Endodermal cell (in vitro differentiated cells): Measurements from ENCODE around the gene LAS1L. TPM values are rescaled to one million over a fixed set of nuclear protein-coding genes. Genes with fewer than 3 reads are reported as not detected.

Source experiments
- DNase-seq: peaks from one replicate; pipeline ENCODE4 v3.0.0-alpha.2; 2017
- H3K27ac ChIP-seq: 2 replicates; pipeline ENCODE4 v1.5.1; 2013; ENCODE audit warnings: mild to moderate bottlenecking, low read depth, low read length, moderate library complexity
- H3K27me3 ChIP-seq: 2 replicates; pipeline ENCODE4 v1.6.1; 2013; ENCODE audit warnings: mild to moderate bottlenecking, low read length, moderate library complexity; ENCODE audit not compliant: insufficient read depth, control insufficient read depth, poor library complexity, severe bottlenecking
- H3K36me3 ChIP-seq: 2 replicates; pipeline ENCODE4 v1.7.0; 2013; ENCODE audit warnings: mild to moderate bottlenecking, low read length, moderate library complexity; ENCODE audit not compliant: control insufficient read depth, insufficient read depth
- H3K4me1 ChIP-seq: one replicate; pipeline ENCODE4 v1.7.0; 2013; ENCODE audit warnings: low read length; ENCODE audit not compliant: control insufficient read depth, insufficient read depth
- H3K4me3 ChIP-seq: 2 replicates; pipeline ENCODE4 v1.5.1; 2013; ENCODE audit warnings: mild to moderate bottlenecking, low read length, moderate library complexity
- H3K9ac ChIP-seq: 2 replicates; pipeline ENCODE4 v1.6.1; 2013; ENCODE audit warnings: mild to moderate bottlenecking, low read length, moderate library complexity; ENCODE audit not compliant: poor library complexity, severe bottlenecking; ENCODE audit errors: extremely low read depth
- H3K9me3 ChIP-seq: 2 replicates; pipeline ENCODE4 v1.6.1; 2013; ENCODE audit warnings: mild to moderate bottlenecking, low read length, moderate library complexity; ENCODE audit not compliant: control insufficient read depth
- H3K27ac Mint-ChIP-seq: 2 replicates; pipeline ENCODE4 v1.8.0; 2020; ENCODE audit warnings: mixed read lengths
- H3K27me3 Mint-ChIP-seq: 2 replicates; pipeline ENCODE4 v1.8.0; 2021; ENCODE audit warnings: mild to moderate bottlenecking, mixed read lengths; ENCODE audit not compliant: insufficient read depth
- H3K36me3 Mint-ChIP-seq: 2 replicates; pipeline ENCODE4 v1.8.0; 2020; ENCODE audit warnings: low read depth, mixed read lengths
- H3K4me1 Mint-ChIP-seq: 2 replicates; pipeline ENCODE4 v1.8.0; 2020; ENCODE audit warnings: mixed read lengths
- H3K4me3 Mint-ChIP-seq: 2 replicates; pipeline ENCODE4 v1.8.0; 2020; ENCODE audit warnings: mild to moderate bottlenecking, moderate library complexity, mixed read lengths
- H3K9me3 Mint-ChIP-seq: 2 replicates; pipeline ENCODE4 v1.8.0; 2020; ENCODE audit warnings: mild to moderate bottlenecking, mixed read lengths
- CTCF ChIP-seq: fragments of 200-600 bp; sonication (generic); conservative IDR thresholded peaks from 2 replicates; pipeline ENCODE4 v1.5.0; 2021; ENCODE audit warnings: antibody characterized with exemption, mild to moderate bottlenecking
- WGBS, 2 experiments: methylation state at CpG; one replicate each; pipeline versions ENCODE4 v1.1.5 to v1.1.7; 2013; ENCODE audit warnings: missing lambda C conversion rate in 2 of 2, mixed read lengths in 1 of 2; ENCODE audit not compliant: insufficient coverage in 1 of 2, insufficient read length in 1 of 2; 5-methylcytosine and 5-hydroxymethylcytosine counted together
- total RNA-seq, 2 donors: library from RNA; stranded (reverse); fragmentation: NEBNext Ultra II Directional in 1 of 2; extraction: Animal tissue kit (Norgen Biotek cat#: 25700) in 1 of 2; gene quantifications; 2 replicates in 1 of 2; 3 replicates in 1 of 2; pipeline ENCODE4 v1.2.1, GENCODE V29; 2021

Gene LAS1L
- total RNA-seq, 2 donors from 2014 or later = 55.0 to 56.2 TPM

GRCh38 chrX:65551489-65552339, 17.1 kb upstream of the LAS1L start:
- no peaks in the 10 kb centered on the region for H3K4me1 ChIP-seq
- H3K9me3 ChIP-seq = no peaks in the 10 kb centered on the region
- Mint-ChIP-seq H3K27me3 (no peaks in the 10 kb centered on the region), H3K36me3 (no peaks in the 10 kb centered on the region), H3K4me1 (no peaks in the 10 kb centered on the region), H3K27ac (no peak overlapping the region), H3K4me3 (no peak overlapping the region), H3K9me3 (peaks cover 73% of the 10 kb centered on the region)
- no peak overlapping the region for H3K27ac ChIP-seq
- TF ChIP-seq CTCF = no peak
- 96 to 100% methylated on average over 6 to 62 of the region's 62 CpGs for WGBS, 2 experiments
- no peak overlapping the region for H3K4me3 ChIP-seq
- H3K36me3 ChIP-seq = no peaks in the 10 kb centered on the region
- H3K9ac ChIP-seq = no peak overlapping the region
- no peak for DNase-seq
- no peaks in the 10 kb centered on the region for H3K27me3 ChIP-seq

- H3K9ac ChIP-seq = no peak overlapping the region
- no peaks in the 10 kb centered on the region for H3K27me3 ChIP-seq
- H3K36me3 ChIP-seq = no peaks in the 10 kb centered on the region
- Mint-ChIP-seq H3K4me3 (no peak overlapping the region), H3K4me1 (peaks cover 2% of the 10 kb centered on the region), H3K9me3 (peaks cover 68% of the 10 kb centered on the region), H3K27ac (no peak overlapping the region), H3K36me3 (no peaks in the 10 kb centered on the region), H3K27me3 (no peaks in the 10 kb centered on the region)
- DNase-seq = no peak
- WGBS, 2 experiments = 92% methylated on average over 16 of the region's 16 CpGs; no CpG with 5 or more reads in 1 of the 2 experiments
- no peak overlapping the region for H3K4me3 ChIP-seq
- no peaks in the 10 kb centered on the region for H3K9me3 ChIP-seq
- no peak overlapping the region for H3K27ac ChIP-seq
- no peak for TF ChIP-seq CTCF
- no peaks in the 10 kb centered on the region for H3K4me1 ChIP-seq
Observed at GRCh38 chrX:65551086-65551485, 16.5 kb upstream of the LAS1L start.

GRCh38 chrX:65545456-65545855, 10.9 kb upstream of the LAS1L start:
- Histone ChIP-seq H3K4me1 (no peaks in the 10 kb centered on the region), H3K4me3 (no peak overlapping the region), H3K27me3 (no peaks in the 10 kb centered on the region), H3K27ac (no peak overlapping the region), H3K9ac (no peak overlapping the region), H3K9me3 (no peaks in the 10 kb centered on the region), H3K36me3 (no peaks in the 10 kb centered on the region)
- Mint-ChIP-seq H3K36me3 (no peaks in the 10 kb centered on the region), H3K4me1 (peaks cover 11% of the 10 kb centered on the region), H3K27ac (no peak overlapping the region), H3K27me3 (no peaks in the 10 kb centered on the region), H3K9me3 (peaks cover 50% of the 10 kb centered on the region), H3K4me3 (no peak overlapping the region)
- no peak for TF ChIP-seq CTCF
- DNase-seq = no peak
- 76% methylated on average over 1 of the region's 1 CpG; no CpG with 5 or more reads in 1 of the 2 experiments for WGBS, 2 experiments
